Activated T-helper 9 cell treated with anti-CD3 and anti-CD28 coated beads, Interleukin-2, amount 50 U/mL, for 16 hours (primary cell): Measurements from ENCODE around the gene STARD13.
"Not testable (repeated sequence)": the region's sequence is repeated elsewhere in the genome, so short reads cannot be mapped to it uniquely, and the experiment has no call there.

Experiments used
- DNase-seq: peaks from one replicate; pipeline ENCODE4 v3.0.0-alpha.2; 2020; ENCODE audit warnings: low read depth

STARD13 gene

GRCh38 chr13:33177340-33178208 is 108.0 kb downstream of the STARD13 start:
- not testable (repeated sequence) for DNase-seq

DNA sequence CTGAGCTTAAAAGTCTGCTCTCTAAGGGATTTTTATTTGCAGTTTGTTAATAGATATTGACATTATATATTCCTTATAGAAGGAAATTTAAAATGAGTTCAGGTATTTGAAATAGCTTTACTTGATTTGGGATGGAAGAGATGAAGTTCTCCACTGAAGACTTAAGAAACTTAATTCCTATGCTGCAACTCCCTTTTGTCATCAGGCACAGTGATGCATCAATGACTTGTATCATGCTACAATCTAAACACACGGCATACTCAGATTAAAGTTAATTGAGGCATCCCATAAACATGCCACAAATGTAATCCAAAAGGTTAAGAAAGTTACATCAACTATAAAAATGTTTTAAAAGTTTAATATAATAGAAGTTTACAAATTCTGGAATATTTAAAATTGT is 109.0 kb downstream of the STARD13 start:
- no peak for DNase-seq

DNA sequence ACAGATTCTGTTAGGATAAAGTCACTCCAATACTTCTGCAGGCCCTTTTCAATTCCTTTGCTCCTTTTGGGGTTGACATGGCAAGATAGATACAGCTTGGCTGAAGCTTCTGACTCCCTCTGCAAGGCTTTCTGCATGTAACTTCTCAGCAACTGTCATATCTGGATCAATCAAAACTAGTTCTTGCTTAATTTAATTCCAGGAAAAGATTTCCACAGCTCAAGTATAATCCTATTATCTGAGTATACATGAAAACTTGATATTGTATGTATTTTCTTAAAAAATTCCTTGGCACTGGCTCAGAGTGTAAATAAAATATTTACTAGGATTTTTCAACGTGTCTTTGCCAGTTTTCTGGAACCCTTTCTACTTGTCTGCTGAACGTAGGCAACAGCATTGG is 109.6 kb downstream of the STARD13 start:
- no peak for DNase-seq

GRCh38 chr13:33174931-33175330 is 110.6 kb downstream of the STARD13 start:
- DNase-seq, result no peak

DNA sequence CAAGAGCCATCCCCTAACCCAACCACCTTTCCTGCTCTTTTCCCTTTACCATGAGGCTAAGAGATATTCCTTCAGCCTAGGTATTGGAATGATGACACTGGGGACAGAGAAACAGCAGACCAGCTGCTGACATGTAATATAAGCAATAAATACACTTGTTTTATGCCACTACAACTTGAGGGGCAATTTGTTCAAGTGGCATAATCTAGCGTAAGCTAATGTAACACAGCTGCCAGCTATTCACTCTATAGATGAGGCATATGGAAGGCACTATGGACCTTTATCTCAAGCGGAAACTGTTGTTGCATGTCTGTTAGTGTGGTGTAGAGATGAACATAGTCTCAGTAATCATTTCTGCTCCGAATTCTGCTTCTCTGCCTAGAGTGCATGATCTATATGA is 111.1 kb downstream of the STARD13 start:
- no peak for DNase-seq

GRCh38 chr13:33172911-33173310 is 112.6 kb downstream of the STARD13 start:
- DNase-seq, result no peak

- DNase-seq, result no peak
Observed at GRCh38 chr13:33172400-33172799, 113.2 kb downstream of the STARD13 start.

DNA sequence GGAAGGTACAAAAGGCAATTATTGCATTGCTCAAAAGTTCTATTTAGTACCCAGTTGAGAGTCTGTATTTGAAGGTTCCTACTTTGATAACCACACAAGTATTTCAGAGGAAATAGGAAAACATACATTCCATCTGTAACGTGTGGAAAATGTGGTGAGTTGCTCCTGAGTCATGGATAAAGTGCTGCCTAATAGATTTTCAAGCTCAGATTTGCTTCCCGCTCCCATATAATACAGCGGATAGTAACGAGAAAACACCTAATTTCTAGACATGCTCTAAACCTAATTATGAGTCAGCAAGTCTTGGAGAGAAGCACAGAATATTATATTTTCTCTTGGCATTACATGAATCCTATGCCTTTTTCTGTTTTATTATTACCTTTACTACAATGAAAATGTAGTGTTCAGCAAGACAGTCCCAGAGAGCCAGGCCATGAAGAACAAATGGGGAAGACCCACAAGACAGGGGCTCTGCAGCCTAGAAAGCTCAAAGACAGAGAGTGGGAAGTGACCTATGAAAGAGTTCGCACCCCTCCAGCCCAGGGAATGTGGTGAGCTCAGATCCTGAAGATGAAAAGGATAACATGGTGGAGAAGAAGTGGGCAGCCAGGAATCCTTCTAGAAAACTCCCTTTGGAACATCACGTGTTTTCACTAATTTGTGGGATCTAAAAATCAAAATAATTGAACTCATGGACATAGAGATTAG is 116.1 kb downstream of the STARD13 start:
- no peak for DNase-seq

GRCh38 chr13:33168321-33168960 is 117.1 kb downstream of the STARD13 start:
- DNase-seq, result no peak

- no peak for DNase-seq
Observed at GRCh38 chr13:33167491-33167890, 118.1 kb downstream of the STARD13 start.

DNA sequence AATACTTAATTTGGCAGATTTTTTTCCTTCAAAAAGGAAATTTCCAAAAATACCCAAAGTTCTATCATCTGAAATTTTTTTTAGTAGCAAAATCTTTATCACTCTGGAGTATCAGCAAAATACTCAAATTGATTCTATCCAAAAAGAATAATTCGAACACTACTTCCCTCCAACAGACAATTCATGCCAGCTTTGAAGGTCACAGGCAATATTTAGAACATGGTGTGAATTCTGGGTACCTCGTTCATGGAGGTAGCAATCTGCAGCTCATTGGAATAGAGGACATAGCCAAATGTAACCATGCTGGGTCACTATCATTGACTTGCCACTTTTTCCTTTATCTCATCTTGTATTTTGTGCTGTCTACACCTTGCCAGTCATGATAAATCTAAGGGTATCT is 119.8 kb downstream of the STARD13 start:
- no peak for DNase-seq

- DNase-seq, result no peak
Observed at GRCh38 chr13:33164331-33164730, 121.2 kb downstream of the STARD13 start.

DNA sequence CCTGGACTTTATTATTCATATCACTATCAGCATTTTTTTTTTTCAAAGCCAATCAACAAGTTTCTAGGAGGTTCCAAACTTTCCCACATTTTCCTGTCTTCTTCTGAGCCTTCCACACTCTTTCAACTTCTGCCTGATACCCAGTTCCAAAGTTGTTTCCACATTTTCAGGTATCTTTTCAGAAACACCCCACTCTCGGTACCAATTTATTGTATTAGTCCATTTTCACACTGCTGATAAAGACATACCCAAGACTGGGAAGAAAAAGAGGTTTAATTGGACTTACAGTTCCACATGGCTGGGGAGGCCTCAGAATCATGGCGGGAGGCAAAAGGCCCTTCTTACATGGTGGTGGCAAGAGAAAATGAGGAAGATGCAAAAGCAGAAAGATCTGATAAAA is 122.8 kb downstream of the STARD13 start:
- DNase-seq, result not testable (repeated sequence)

- no peak for DNase-seq
Observed at GRCh38 chr13:33158816-33159215, 126.7 kb downstream of the STARD13 start.

GRCh38 chr13:33158271-33158670 is 127.3 kb downstream of the STARD13 start:
- DNase-seq, result no peak

DNA sequence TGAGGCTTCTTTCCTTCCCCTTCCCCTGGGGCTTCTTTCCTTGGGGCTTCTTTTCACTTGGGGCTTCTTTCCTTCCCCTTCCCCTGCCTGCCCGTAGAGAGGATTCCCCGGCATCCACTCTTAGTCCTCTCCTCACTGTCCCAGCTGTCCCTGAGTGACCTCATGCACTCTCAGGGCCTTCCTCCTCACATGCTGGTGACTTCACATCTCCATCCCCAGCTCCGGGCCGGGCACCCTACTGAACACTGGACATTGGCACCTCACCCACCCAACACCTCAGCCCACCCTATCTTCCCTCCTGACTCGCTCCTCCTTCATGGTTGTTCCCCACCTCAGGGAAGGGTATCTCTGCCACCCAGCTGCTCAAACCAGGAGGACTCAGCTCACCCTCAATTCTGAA is 130.6 kb downstream of the STARD13 start:
- no peak for DNase-seq

DNA sequence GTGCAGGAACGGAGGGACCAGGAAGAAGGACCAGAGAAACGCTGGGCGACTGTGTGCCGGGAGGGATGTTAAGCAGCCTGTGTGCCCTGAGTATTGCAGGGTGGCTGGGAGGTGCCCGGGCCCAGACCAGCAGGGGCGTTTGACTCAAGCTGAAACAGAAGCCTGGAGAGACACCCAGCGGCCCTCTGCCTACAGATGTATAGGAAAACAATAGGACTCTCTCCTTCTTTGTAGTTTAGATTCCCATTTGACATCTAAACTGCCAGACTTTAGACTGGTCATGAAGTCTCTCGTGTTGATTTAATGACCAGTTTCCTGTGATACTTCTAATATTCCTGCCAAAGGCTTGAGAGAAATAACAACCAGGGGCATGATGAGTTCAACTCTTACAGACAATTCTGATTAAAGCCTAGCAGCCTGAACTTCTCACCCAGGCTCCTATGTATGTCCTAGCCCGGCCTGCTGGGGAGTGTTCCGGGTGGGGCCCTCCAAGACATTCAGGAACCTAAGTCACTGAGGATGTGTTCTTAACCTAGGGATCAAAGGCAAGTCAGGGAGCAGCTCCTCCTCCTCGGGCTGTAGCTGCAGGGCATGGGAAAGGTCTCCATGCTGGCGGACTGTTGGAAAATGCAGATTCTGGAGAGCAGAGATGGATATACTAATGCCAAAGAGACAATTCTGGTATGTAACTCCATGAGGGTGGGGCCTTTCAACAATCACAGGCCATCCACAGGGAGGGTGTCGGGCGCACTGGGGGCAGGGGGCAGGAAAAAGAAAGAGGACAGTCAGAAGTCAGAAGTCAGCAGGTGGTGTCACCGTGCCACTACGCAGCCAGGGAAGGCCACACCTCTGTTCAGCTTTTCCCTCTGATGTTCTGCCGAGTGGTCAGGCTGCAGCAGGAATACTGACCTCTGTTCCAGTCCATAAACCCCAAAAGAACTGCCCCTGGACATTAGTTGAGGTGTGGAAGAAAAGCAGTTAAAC is 131.8 kb downstream of the STARD13 start:
- DNase-seq, result no peak

DNA sequence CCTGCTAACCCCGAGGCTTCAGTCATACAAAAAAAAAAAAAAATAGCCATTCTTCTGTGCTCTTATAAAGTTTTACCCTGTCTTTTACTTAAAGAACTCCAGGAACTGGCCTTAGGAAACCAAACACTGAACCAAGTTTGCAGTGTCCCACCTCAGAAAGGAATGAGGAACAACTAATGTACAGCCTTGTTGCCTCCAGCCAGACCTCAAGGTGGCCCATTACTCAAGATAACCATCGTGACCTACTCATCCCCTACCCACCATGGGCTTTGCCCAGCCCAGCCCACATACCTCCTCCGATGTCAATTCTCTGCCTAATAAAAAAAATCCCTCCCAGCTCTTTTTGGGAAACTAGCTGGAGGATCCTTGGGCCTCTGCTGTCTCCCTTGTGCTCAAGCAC is 133.2 kb downstream of the STARD13 start:
- no peak for DNase-seq

DNA sequence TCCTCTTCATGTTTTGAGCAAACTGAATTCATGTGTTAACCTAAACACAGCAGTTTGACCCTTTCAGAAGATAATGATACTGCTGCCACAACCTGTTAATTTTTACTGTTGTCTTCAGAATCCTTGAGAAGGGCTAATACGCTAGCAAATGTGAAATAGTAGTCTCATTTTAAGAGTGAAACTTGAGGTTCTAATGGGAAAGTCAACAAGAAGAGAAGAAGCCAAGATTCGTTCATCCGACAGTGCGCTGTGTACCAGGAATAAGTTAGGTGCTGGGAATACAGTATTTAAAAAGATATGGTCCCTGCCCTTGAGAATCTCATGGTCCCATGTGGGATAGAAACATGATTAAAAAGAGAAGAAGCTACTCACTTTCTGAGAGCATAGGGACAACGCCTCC is 134.9 kb downstream of the STARD13 start:
- no peak for DNase-seq

- no peak for DNase-seq
Observed at GRCh38 chr13:33150126-33150525, 135.4 kb downstream of the STARD13 start.

DNA sequence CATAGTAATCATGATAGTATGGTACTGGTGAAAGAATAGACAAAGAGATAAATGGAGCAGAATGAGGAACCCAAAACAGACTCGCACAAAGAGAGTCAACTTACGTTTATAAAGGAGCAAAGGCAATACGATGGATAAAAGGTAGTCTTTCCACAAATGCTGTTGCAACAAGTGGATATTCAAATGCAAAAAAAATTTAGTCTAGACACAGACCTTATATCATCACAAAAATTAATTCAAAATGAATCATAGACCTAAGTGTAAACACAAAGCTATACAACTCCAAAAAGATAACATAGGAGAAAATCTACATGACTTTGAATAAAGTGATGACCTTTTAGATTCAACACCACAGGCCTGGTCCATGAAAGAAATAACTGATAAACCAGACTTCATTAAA is 137.7 kb downstream of the STARD13 start:
- DNase-seq, result no peak
